HG02884 (cell line): ENCODE results near the gene ATAD3A.

Experiments
- ATAC-seq: cut with Tn5 transposase; IDR thresholded peaks from one replicate; pipeline ENCODE4 v1.9.1; 2021; ENCODE audit warnings: mild to moderate bottlenecking, moderate library complexity; ENCODE audit not compliant: unreplicated experiment

Gene ATAD3A

GRCh38 chr1:1537626-1538250 lies 25.8 kb downstream of the ATAD3A start:
- ATAC-seq, result no peak

GRCh38 chr1:1538334-1538733 lies 26.4 kb downstream of the ATAD3A start:
- no peak for ATAC-seq

- ATAC-seq, result no peak
Measured at GRCh38 chr1:1538989-1539309, 27.0 kb downstream of the ATAD3A start.

GRCh38 chr1:1539310-1540089 lies 27.5 kb downstream of the ATAD3A start:
- ATAC-seq, result no peak

GRCh38 chr1:1540090-1540817 lies 28.3 kb downstream of the ATAD3A start, which contains the start of gene TMEM240:
Gene TMEM240, minus strand, starts transcription at chr1:1540624. Its CDS starts 278 bp downstream, at chr1:1540346.
- ATAC-seq, result no peak

- no peak for ATAC-seq
Measured at GRCh38 chr1:1540818-1541628, 29.1 kb downstream of the ATAD3A start.

GRCh38 chr1:1541956-1542765 lies 30.2 kb downstream of the ATAD3A start:
- no peak for ATAC-seq

GRCh38 chr1:1542766-1543705 lies 31.1 kb downstream of the ATAD3A start:
- ATAC-seq, result no peak

GRCh38 chr1:1543706-1544099 lies 31.7 kb downstream of the ATAD3A start:
- ATAC-seq, result no peak

GRCh38 chr1:1544544-1544943 lies 32.6 kb downstream of the ATAD3A start:
- ATAC-seq, result no peak

GRCh38 chr1:1545946-1546737 lies 34.2 kb downstream of the ATAD3A start:
- no peak for ATAC-seq

- no peak for ATAC-seq
Measured at GRCh38 chr1:1547011-1547410, 35.0 kb downstream of the ATAD3A start.

GRCh38 chr1:1547476-1547875 lies 35.5 kb downstream of the ATAD3A start:
- no peak for ATAC-seq

GRCh38 chr1:1548591-1548990 lies 36.6 kb downstream of the ATAD3A start:
- no peak for ATAC-seq

GRCh38 chr1:1550087-1550486 lies 38.1 kb downstream of the ATAD3A start:
- ATAC-seq, result no peak

GRCh38 chr1:1550591-1551432 lies 38.9 kb downstream of the ATAD3A start:
- no peak for ATAC-seq

GRCh38 chr1:1551524-1552262 lies 39.7 kb downstream of the ATAD3A start:
- no peak for ATAC-seq
